Measurements from ENCODE around the gene CERS6. TPM values are rescaled to one million over a fixed set of nuclear protein-coding genes. Genes with fewer than 3 reads are reported as not detected.

The CERS6 gene
- total RNA-seq, 1 experiment from 2014 or later: 30.3 TPM

GRCh38 chr2:168602846-168603401, 146.9 kb downstream of the CERS6 start:
- no peaks in the 10 kb centered on the region for H3K9me3 ChIP-seq (ENCODE audit: control insufficient read depth, insufficient read depth, low read depth, low read length)
- DNase-seq (ENCODE audit: low read depth, low spot score) (no peak), ATAC-seq (no peak)
- H3K36me3 ChIP-seq (ENCODE audit: control insufficient read depth, insufficient read depth, low read length): no peaks in the 10 kb centered on the region
- no peak overlapping the region for H3K27ac ChIP-seq (ENCODE audit: low read length)
- no TSS peak for BruUV-seq (replicated peaks)
- CTCF ChIA-PET: no interaction called here
- intact Hi-C loops (cut with micrococcal nuclease; ENCODE audit: unreplicated experiment): no loop called here
- no peak overlapping the region for H3K4me3 ChIP-seq (ENCODE audit: low read depth in 2 of 2, low read length in 2 of 2)
- no peaks in the 10 kb centered on the region for H3K4me1 ChIP-seq (ENCODE audit: control insufficient read depth, insufficient read depth, low read length)
- TF ChIP-seq TCF7L2 (IDR thresholded peaks at IDR 0.05; ENCODE audit: low read depth, low read length) (no peak), POLR2AphosphoS5 (IDR thresholded peaks at IDR 0.05; ENCODE audit: low read depth, low read length) (no peak), REST (IDR thresholded peaks at IDR 0.05; ENCODE audit: insufficient read depth in 1 of 2, low read depth in 2 of 2, low read length in 1 of 2) (no peak), SIN3A (IDR thresholded peaks at IDR 0.05; ENCODE audit: borderline replicate concordance, insufficient read depth, low read depth, low read length) (no peak), CTCF (IDR thresholded peaks at IDR 0.05) (no peak)
- POLR2A ChIA-PET: no interaction called here
- in situ Hi-C loops (cut with HindIII; ENCODE audit: low pct_unique_long_range_greater_than_20kb, low sequenced_read_pairs): no loop called here
- H3K27me3 ChIP-seq (ENCODE audit: control insufficient read depth, insufficient read depth, low read length): no peaks in the 10 kb centered on the region

GRCh38 chr2:168603439-168603961, 147.4 kb downstream of the CERS6 start:
- Histone ChIP-seq H3K27ac (ENCODE audit: low read length) (no peak overlapping the region), H3K4me1 (ENCODE audit: control insufficient read depth, insufficient read depth, low read length) (no peaks in the 10 kb centered on the region), H3K9me3 (ENCODE audit: control insufficient read depth, insufficient read depth, low read depth, low read length) (no peaks in the 10 kb centered on the region), H3K27me3 (ENCODE audit: control insufficient read depth, insufficient read depth, low read length) (no peaks in the 10 kb centered on the region), H3K4me3 (ENCODE audit: low read depth in 2 of 2, low read length in 2 of 2) (no peak overlapping the region), H3K36me3 (ENCODE audit: control insufficient read depth, insufficient read depth, low read length) (no peaks in the 10 kb centered on the region)
- ChIA-PET CTCF (no interaction called here), POLR2A (no interaction called here)
- TF ChIP-seq REST (IDR thresholded peaks at IDR 0.05; ENCODE audit: insufficient read depth in 1 of 2, low read depth in 2 of 2, low read length in 1 of 2) (no peak), SIN3A (IDR thresholded peaks at IDR 0.05; ENCODE audit: borderline replicate concordance, insufficient read depth, low read depth, low read length) (no peak)
- intact Hi-C loops (cut with micrococcal nuclease; ENCODE audit: unreplicated experiment) (no loop called here), in situ Hi-C loops (cut with HindIII; ENCODE audit: low pct_unique_long_range_greater_than_20kb, low sequenced_read_pairs) (no loop called here)
- BruUV-seq (replicated peaks): no TSS peak
- ATAC-seq (no peak), DNase-seq (ENCODE audit: low read depth, low spot score) (no peak)
